ENCODE measurements around the gene SYNPR.

GRCh38 chr3:63351159-63352007 lies 73.3 kb downstream of the SYNPR start:
- TF ChIP-seq CTCF (IDR thresholded peaks at IDR 0.05; ENCODE audit: low read length) (peak; percentile 85), EZH2 (IDR thresholded peaks at IDR 0.05; ENCODE audit: borderline replicate concordance, low read length) (no peak)

All from OCI-LY1 (cell line).